Astrocyte (in vitro differentiated cells and primary cell): ENCODE results near the gene TIPIN. TPM values are rescaled to one million over a fixed set of nuclear protein-coding genes. Genes with fewer than 3 reads are reported as not detected.
"Not testable (repeated sequence)": the region's sequence is repeated elsewhere in the genome, so short reads cannot be mapped to it uniquely, and the experiment has no call there.

Experiments
- DNase-seq: peaks from one replicate; pipeline ENCODE4 v3.0.0-alpha.2; 2010; ENCODE audit warnings: low read depth
- FAIRE-seq: peaks from 2 replicates; lab custom pipeline; 2011; peaks lifted over from hg19 to GRCh38; lab: Jason Lieb, UNC
- H2AFZ ChIP-seq: 2 replicates; pipeline ENCODE4 v1.6.0; 2012; ENCODE audit warnings: low read depth, low read length, inconsistent platforms
- H3K27ac ChIP-seq: 2 replicates; pipeline ENCODE4 v1.5.1; 2011; ENCODE audit warnings: low read depth, low read length, inconsistent platforms
- H3K27me3 ChIP-seq: 2 replicates; pipeline ENCODE4 v1.6.0; 2011; ENCODE audit warnings: low read length, inconsistent platforms; ENCODE audit not compliant: insufficient read depth
- H3K36me3 ChIP-seq: 2 replicates; pipeline ENCODE4 v1.5.1; 2011; ENCODE audit warnings: low read length, inconsistent platforms; ENCODE audit not compliant: insufficient read depth
- H3K4me1 ChIP-seq: 2 replicates; pipeline ENCODE4 v1.5.1; 2011; ENCODE audit warnings: low read length, inconsistent platforms; ENCODE audit not compliant: insufficient read depth
- H3K4me2 ChIP-seq: 2 replicates; pipeline ENCODE4 v1.6.0; 2012; ENCODE audit warnings: low read length, inconsistent platforms
- H3K4me3 ChIP-seq: 2 replicates; pipeline ENCODE4 v1.5.1; 2011; ENCODE audit warnings: low read depth, mild to moderate bottlenecking, low read length, inconsistent platforms; ENCODE audit not compliant: insufficient read depth
- H3K79me2 ChIP-seq: 2 replicates; pipeline ENCODE4 v1.6.0; 2012; ENCODE audit warnings: mild to moderate bottlenecking, low read length, inconsistent platforms; ENCODE audit not compliant: insufficient read depth
- H3K9ac ChIP-seq: 2 replicates; pipeline ENCODE4 v1.6.0; 2012; ENCODE audit warnings: mild to moderate bottlenecking, low read length, inconsistent platforms
- H3K9me3 ChIP-seq: 2 replicates; pipeline ENCODE4 v1.5.1; 2012; ENCODE audit warnings: low read depth, mild to moderate bottlenecking, low read length, inconsistent platforms; ENCODE audit not compliant: insufficient read depth
- H4K20me1 ChIP-seq: 2 replicates; pipeline ENCODE4 v1.6.0; 2012; ENCODE audit warnings: low read length, inconsistent platforms; ENCODE audit not compliant: insufficient read depth
- H3K27ac Mint-ChIP-seq: one replicate; pipeline ENCODE4 v1.8.0; 2021; ENCODE audit warnings: mild to moderate bottlenecking, mixed read lengths; ENCODE audit not compliant: unreplicated experiment
- H3K27me3 Mint-ChIP-seq: one replicate; pipeline ENCODE4 v1.8.0; 2021; ENCODE audit warnings: low read depth, mixed read lengths; ENCODE audit not compliant: unreplicated experiment
- H3K36me3 Mint-ChIP-seq: one replicate; pipeline ENCODE4 v1.8.0; 2021; ENCODE audit warnings: low read depth, mixed read lengths; ENCODE audit not compliant: unreplicated experiment
- H3K4me1 Mint-ChIP-seq: one replicate; pipeline ENCODE4 v1.8.0; 2021; ENCODE audit warnings: low read depth, mixed read lengths; ENCODE audit not compliant: unreplicated experiment
- H3K4me3 Mint-ChIP-seq: one replicate; pipeline ENCODE4 v1.8.0; 2021; ENCODE audit warnings: mild to moderate bottlenecking, moderate library complexity, mixed read lengths; ENCODE audit not compliant: unreplicated experiment
- H3K9me3 Mint-ChIP-seq: one replicate; pipeline ENCODE4 v1.8.0; 2021; ENCODE audit warnings: mild to moderate bottlenecking, mixed read lengths; ENCODE audit not compliant: unreplicated experiment
- CTCF ChIP-seq: IDR thresholded peaks from 2 replicates; pipeline ENCODE4 v1.5.1; 2011; ENCODE audit warnings: low read depth, mild to moderate bottlenecking, inconsistent platforms, low read length, moderate library complexity; ENCODE audit not compliant: insufficient read depth
- EZH2 ChIP-seq: IDR thresholded peaks from 2 replicates; pipeline ENCODE4 v1.6.1; 2012; ENCODE audit warnings: mild to moderate bottlenecking, low read length, inconsistent platforms; ENCODE audit not compliant: insufficient read depth
- total RNA-seq: library from RNA; stranded (reverse); gene quantifications from 2 replicates; pipeline ENCODE4 v1.2.1, GENCODE V29; 2021

The TIPIN gene
- total RNA-seq, 1 donor from 2014 or later = 5.6 TPM

- Histone ChIP-seq H3K79me2 (peaks cover 41% of the 10 kb centered on the region), H2AFZ (peak within 1 kb of the TSS; percentile 83), H3K27me3 (no peaks in the 10 kb centered on the region), H3K4me1 (peaks cover 14% of the 10 kb centered on the region), H4K20me1 (peaks cover 37% of the 10 kb centered on the region), H3K36me3 (no peaks in the 10 kb centered on the region), H3K9me3 (no peaks in the 10 kb centered on the region), H3K9ac (peak within 1 kb of the TSS; percentile 92), H3K4me2 (peak within 1 kb of the TSS; percentile 97), H3K4me3 (peak within 1 kb of the TSS; percentile 90), H3K27ac (peak within 1 kb of the TSS; percentile 88)
- FAIRE-seq = no peak
- TF ChIP-seq EZH2 (no peak), CTCF (peak; percentile 35)
- peak within 1 kb of the TSS; percentile 97 for H3K4me3 Mint-ChIP-seq
- peak; percentile 89 for DNase-seq
- peaks cover 2% of the 10 kb centered on the region for H3K36me3 Mint-ChIP-seq
- peak within 1 kb of the TSS; percentile 97 for H3K27ac Mint-ChIP-seq
- peaks cover 21% of the 10 kb centered on the region for H3K4me1 Mint-ChIP-seq
- no peaks in the 10 kb centered on the region for H3K9me3 Mint-ChIP-seq
- H3K27me3 Mint-ChIP-seq = no peaks in the 10 kb centered on the region
Observed at GRCh38 chr15:66386204-66387123, 30.0 kb upstream of the TIPIN start, which contains the start of gene MAP2K1. MAP2K1 (plus strand) TSS chr15:66386912; CDS start chr15:66387348, 436 bp downstream.

GRCh38 chr15:66381376-66381775, 24.9 kb upstream of the TIPIN start:
- not testable (repeated sequence) for H3K79me2 ChIP-seq, H3K27ac ChIP-seq, H3K9ac ChIP-seq, DNase-seq, H3K36me3 ChIP-seq, H3K27me3 ChIP-seq, H3K4me3 ChIP-seq, H4K20me1 ChIP-seq, H2AFZ ChIP-seq, H3K4me2 ChIP-seq, H3K27ac Mint-ChIP-seq, H3K36me3 Mint-ChIP-seq, H3K9me3 Mint-ChIP-seq, H3K4me1 Mint-ChIP-seq, H3K9me3 ChIP-seq, H3K27me3 Mint-ChIP-seq, H3K4me1 ChIP-seq, FAIRE-seq, H3K4me3 Mint-ChIP-seq

GRCh38 chr15:66378814-66379430, 22.4 kb upstream of the TIPIN start:
- Histone ChIP-seq H3K4me1 (no peaks in the 10 kb centered on the region), H3K4me2 (no peak overlapping the region), H3K27ac (no peak overlapping the region), H2AFZ (no peak overlapping the region), H3K27me3 (no peaks in the 10 kb centered on the region), H4K20me1 (no peaks in the 10 kb centered on the region), H3K9me3 (no peaks in the 10 kb centered on the region), H3K79me2 (no peaks in the 10 kb centered on the region), H3K9ac (no peak overlapping the region), H3K4me3 (no peak overlapping the region), H3K36me3 (no peaks in the 10 kb centered on the region)
- Mint-ChIP-seq H3K36me3 (no peaks in the 10 kb centered on the region), H3K27me3 (no peaks in the 10 kb centered on the region), H3K9me3 (peaks cover 3% of the 10 kb centered on the region), H3K4me3 (no peak overlapping the region), H3K27ac (no peak overlapping the region), H3K4me1 (no peaks in the 10 kb centered on the region)
- TF ChIP-seq CTCF (no peak), EZH2 (no peak)
- DNase-seq (no peak), FAIRE-seq (no peak)
